Measurements from ENCODE around the gene SLIT1. TPM values are rescaled to one million over a fixed set of nuclear protein-coding genes. Genes with fewer than 3 reads are reported as not detected.
A peak's percentile ranks its signal among the peaks of the same experiment; 100 is the strongest.

Gene SLIT1
- total RNA-seq, 2 experiments from 2014 or later: 0.13 to 1.0 TPM

GRCh38 chr10:97072851-97073665 lies 112.7 kb downstream of the SLIT1 start:
- H4K20me1 ChIP-seq (ENCODE audit: insufficient read depth, low read length): no peaks in the 10 kb centered on the region
- BruUV-seq (replicated peaks): no TSS peak
- no peak overlapping the region for H3K4me2 ChIP-seq (ENCODE audit: low read length)
- H3K36me3 ChIP-seq (ENCODE audit: insufficient read depth, low read length): no peaks in the 10 kb centered on the region
- POLR2A ChIA-PET: interaction anchor here (0.6 to 1.0 kb wide), 3 partner anchors 135 to 144 kb away, joined by 3 to 8 read pairs (median 3); no protein-coding TSS in a partner anchor
- H3K4me3 ChIP-seq (ENCODE audit: low read depth, low read length, poor library complexity, severe bottlenecking): no peak overlapping the region
- no peaks in the 10 kb centered on the region for H3K4me1 ChIP-seq (ENCODE audit: insufficient read depth, low read length, poor library complexity, severe bottlenecking)
- peak; percentile 96 for TF ChIP-seq CTCF (conservative IDR thresholded peaks at IDR 0.05; ENCODE audit: low read length)
- no peak for TF ChIP-seq EZH2phosphoT487 (IDR thresholded peaks at IDR 0.05; ENCODE audit: borderline replicate concordance, low read depth, low read length)
- H3K79me2 ChIP-seq (ENCODE audit: insufficient read depth, low read depth, low read length): no peaks in the 10 kb centered on the region
- no peak overlapping the region for H2AFZ ChIP-seq (ENCODE audit: low read length)
- no peaks in the 10 kb centered on the region for H3K9me3 ChIP-seq (ENCODE audit: low read length)
- no peaks in the 10 kb centered on the region for H3K9me2 ChIP-seq (ENCODE audit: insufficient read depth, low read length)
- peak; percentile 79 for DNase-seq (ENCODE audit: low spot score)
- intact Hi-C loops (cut with micrococcal nuclease; ENCODE audit: unreplicated experiment): loop anchor here (1.0 to 2.0 kb wide), 3 partner anchors 44 to 162 kb away; no protein-coding TSS in a partner anchor
- H3K27ac ChIP-seq (ENCODE audit: low read depth, low read length, poor library complexity, severe bottlenecking): no peak overlapping the region
- CTCF ChIA-PET (ENCODE audit: unreplicated experiment): interaction anchor here (1.2 to 1.8 kb wide), 3 partner anchors 135 to 145 kb away, joined by 5 to 9 read pairs (median 6); no protein-coding TSS in a partner anchor

GRCh38 chr10:97071496-97071895 lies 114.3 kb downstream of the SLIT1 start:
- intact Hi-C loops (cut with micrococcal nuclease; ENCODE audit: unreplicated experiment): no loop called here

More at GRCh38 chr10:97071496-97071895, 114.3 kb downstream of the SLIT1 start:
- no peak overlapping the region for H2AFZ ChIP-seq (ENCODE audit: low read length)
- no peak overlapping the region for H3K27ac ChIP-seq (ENCODE audit: low read depth, low read length, poor library complexity, severe bottlenecking)
- no peaks in the 10 kb centered on the region for H3K4me1 ChIP-seq (ENCODE audit: insufficient read depth, low read length, poor library complexity, severe bottlenecking)
- H3K9me2 ChIP-seq (ENCODE audit: insufficient read depth, low read length): no peaks in the 10 kb centered on the region
- POLR2A ChIA-PET: no interaction called here
- DNase-seq (ENCODE audit: low spot score): no peak
- no peaks in the 10 kb centered on the region for H3K9me3 ChIP-seq (ENCODE audit: low read length)
- TF ChIP-seq CTCF (conservative IDR thresholded peaks at IDR 0.05; ENCODE audit: low read length) (no peak), EZH2phosphoT487 (IDR thresholded peaks at IDR 0.05; ENCODE audit: borderline replicate concordance, low read depth, low read length) (no peak)
- H3K4me2 ChIP-seq (ENCODE audit: low read length): no peak overlapping the region
- BruUV-seq (replicated peaks): no TSS peak
- no peak overlapping the region for H3K4me3 ChIP-seq (ENCODE audit: low read depth, low read length, poor library complexity, severe bottlenecking)
- no peaks in the 10 kb centered on the region for H3K36me3 ChIP-seq (ENCODE audit: insufficient read depth, low read length)
- CTCF ChIA-PET (ENCODE audit: unreplicated experiment): no interaction called here
- no peaks in the 10 kb centered on the region for H3K79me2 ChIP-seq (ENCODE audit: insufficient read depth, low read depth, low read length)
- no peaks in the 10 kb centered on the region for H4K20me1 ChIP-seq (ENCODE audit: insufficient read depth, low read length)
